ENCODE data around the gene PTK6. TPM values are rescaled to one million over a fixed set of nuclear protein-coding genes. Genes with fewer than 3 reads are reported as not detected.

PTK6 gene
- total RNA-seq, 4 donors from 2014 or later = 0.38 to 0.68 (median 0.66) TPM; not detected in 1

GRCh38 chr20:63520504-63520933 is 16.7 kb downstream of the PTK6 start, which contains the start of gene PPDPF:
TSS of gene PPDPF (plus strand) at chr20:63520765. CDS start at chr20:63521309, 544 bp downstream.
- no peak for TF ChIP-seq CTCF (IDR thresholded peaks at IDR 0.05; ENCODE audit: low read depth)

GRCh38 chr20:63519668-63520503 is 17.3 kb downstream of the PTK6 start:
- TF ChIP-seq CTCF (IDR thresholded peaks at IDR 0.05; ENCODE audit: low read depth) = no peak

DNA sequence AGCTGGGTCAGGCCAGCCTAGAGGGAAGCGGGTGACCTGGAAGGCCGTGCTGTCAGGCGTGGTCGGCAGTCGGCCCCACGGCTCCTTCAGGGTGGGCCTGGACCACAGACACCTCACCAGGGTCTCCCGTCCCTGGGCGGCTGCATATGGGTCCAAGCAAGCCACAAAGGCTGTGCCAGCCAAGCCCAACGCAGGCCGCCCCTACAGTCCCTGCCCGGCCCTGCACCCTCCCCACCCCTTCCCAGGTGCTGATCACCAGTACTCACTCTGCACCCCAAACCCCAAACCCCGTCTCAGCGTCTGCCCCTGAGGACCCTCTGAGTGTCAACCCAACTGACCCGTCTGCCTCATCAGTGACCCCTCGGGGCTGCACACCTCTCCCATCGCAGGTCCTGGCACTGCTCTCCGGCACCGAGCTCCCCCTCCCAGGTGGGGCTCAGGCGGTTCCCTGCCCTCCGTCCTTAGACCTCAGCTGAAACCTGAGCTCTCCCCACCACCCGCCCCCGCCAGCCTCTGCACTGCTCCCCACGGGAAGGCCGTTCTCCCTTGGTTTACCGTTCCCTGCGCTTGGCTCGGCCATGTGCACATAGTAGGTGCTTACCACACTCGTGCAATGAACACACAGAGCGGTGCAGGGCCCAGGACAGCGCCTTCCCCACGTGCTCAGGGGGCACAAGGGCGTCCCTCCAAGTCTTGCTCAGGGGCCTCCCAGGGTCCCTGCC is 18.1 kb downstream of the PTK6 start:
- no peak for TF ChIP-seq CTCF (IDR thresholded peaks at IDR 0.05; ENCODE audit: low read depth)

- no peak for TF ChIP-seq CTCF (IDR thresholded peaks at IDR 0.05; ENCODE audit: low read depth)
These were observed 18.8 kb downstream of the PTK6 start for GRCh38 chr20:63518351-63518861.

GRCh38 chr20:63517376-63518309 is 19.5 kb downstream of the PTK6 start:
- no peak for TF ChIP-seq CTCF (IDR thresholded peaks at IDR 0.05; ENCODE audit: low read depth)

DNA sequence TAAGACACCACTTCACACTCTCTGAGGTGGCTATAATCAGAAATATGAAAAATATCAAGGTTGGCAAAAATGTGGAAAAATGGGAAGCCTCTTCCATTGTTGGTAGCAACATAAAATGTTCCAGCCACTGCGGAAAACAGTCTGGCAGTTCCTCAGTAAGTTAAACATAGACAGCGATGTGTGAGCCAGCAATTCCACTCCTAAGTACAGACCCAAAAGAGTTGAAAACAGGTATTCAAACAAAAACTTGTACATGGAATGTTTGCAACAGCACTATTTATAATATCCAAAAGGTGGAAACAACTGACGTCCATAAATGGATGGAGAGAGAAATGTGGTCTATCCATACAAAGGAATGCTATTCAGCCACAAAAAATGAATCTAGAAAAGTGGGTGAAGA is 24.0 kb downstream of the PTK6 start:
- TF ChIP-seq CTCF (IDR thresholded peaks at IDR 0.05; ENCODE audit: low read depth) = no peak

All from subcutaneous adipose tissue (tissue), 4 donors.